AG09319 (cell line): ENCODE results near the gene TBL1Y.

Experiments
- DNase-seq: peaks from one replicate; pipeline ENCODE4 v3.0.0-alpha.2; 2010; ENCODE audit warnings: low read depth; ENCODE audit errors: extremely low read depth
- CTCF ChIP-seq: IDR thresholded peaks from 2 replicates; pipeline ENCODE4 v1.5.1; 2011; ENCODE audit warnings: low read depth, mild to moderate bottlenecking, inconsistent platforms, low read length, moderate library complexity

Gene TBL1Y

DNA sequence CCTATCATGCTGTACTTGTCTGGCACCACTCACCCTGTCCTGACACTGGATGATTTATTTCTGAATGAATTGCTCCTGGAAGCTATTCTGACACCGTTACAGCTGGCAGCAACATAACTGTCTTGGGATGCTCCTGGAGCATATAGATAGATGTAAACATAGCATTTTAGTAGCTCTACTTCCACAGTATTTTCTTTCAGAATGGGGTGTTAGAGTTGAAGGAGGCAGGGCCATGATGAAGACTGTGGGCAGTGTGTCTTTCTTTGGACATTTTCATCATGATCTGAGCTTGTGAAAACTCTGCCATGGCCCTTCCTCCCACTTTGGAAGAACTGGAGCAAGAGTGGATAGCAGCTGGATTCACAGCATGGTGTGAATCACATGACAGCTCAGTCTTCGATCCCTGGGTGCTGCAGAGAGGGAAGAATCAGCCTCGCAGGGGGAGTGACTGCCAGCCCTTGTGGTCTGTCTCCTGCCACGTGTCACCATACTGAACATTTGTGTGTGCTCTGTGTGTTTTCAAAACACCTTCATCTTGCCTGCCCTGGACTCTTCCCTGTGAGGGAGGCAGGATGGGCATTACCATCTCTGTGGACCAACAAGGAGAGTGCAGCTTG, 61.9 kb downstream of the TBL1Y start:
- TF ChIP-seq CTCF = no peak
- DNase-seq = no peak

GRCh38 chrY:6974971-6975370, 64.5 kb downstream of the TBL1Y start:
- TF ChIP-seq CTCF = no peak
- no peak for DNase-seq

GRCh38 chrY:6977783-6978182, 67.3 kb downstream of the TBL1Y start:
- no peak for DNase-seq
- TF ChIP-seq CTCF = no peak

DNA sequence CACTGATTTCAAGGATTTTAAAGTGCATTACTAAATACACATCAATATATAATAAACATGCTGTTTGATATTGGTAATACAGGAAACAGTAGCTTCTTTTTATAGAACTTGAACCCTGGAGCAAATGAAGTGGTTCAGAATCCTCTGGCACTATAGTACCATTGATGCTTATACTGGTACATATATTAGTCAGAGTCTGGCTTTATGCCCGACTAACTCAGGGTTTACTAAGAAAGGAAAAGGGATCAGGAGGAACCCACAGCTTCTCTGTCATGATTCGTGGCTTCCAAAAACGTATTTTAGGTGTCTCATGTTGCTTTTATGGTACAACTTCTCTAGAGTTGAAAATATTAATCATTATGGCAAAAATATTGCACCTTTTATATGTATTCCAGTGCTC, 72.7 kb downstream of the TBL1Y start:
- TF ChIP-seq CTCF = no peak
- no peak for DNase-seq

- no peak for DNase-seq
- TF ChIP-seq CTCF = no peak
These were observed 77.3 kb downstream of the TBL1Y start for GRCh38 chrY:6987811-6988210.

DNA sequence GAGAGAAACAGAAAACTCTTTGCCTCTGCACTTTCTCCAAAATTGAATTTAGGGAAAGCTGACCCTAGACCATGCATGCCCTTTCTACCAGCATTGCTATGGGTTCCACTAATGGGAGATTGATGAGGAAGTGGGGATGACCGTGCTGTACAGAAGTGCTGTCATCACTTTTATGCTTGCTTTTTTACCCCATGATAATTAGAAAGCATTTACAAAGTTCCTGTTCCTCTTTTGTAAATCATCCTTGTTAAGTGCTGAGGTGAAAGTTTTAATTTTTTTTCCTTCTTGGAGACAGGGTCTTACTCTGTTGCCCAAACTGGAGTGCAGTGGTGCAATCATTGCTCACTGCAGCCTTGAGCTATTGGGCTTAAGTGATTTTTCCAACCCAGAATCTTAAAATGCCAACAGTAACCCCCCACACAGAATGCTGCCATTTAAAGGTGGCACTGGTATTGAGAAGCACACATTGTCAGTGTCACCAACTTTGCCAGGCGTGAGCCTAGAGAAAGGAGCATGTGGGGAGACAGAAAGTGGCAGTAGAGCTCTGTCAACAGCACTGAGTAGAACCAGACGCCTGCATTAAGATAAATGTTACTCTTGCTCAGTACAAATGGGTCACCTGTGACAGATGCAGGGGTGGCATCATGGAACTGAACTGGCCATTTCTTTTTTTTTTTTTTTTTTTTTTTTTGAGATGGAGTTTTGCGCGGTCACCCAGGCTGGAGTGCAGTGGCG, 79.6 kb downstream of the TBL1Y start:
- DNase-seq = no peak
- no peak for TF ChIP-seq CTCF

DNA sequence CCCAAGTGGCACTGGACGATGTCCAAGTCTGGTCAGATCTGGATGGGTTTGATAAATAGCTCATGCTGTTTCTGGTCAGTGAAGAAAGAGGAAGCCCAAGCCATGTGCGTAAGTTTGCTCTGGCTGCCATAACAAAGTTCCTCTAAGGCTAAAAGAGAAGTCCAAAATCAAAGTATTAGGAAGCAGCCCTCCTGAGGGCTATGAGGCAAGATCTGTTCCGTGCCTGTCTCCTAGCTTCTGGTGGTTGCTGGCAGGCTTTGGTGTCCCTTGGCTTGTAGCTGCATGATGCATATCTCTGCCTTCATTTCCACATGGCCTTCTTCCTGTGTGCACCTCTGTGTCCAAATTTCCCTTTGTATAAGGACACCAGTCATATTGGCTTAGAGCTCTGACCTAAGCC, 81.5 kb downstream of the TBL1Y start:
- DNase-seq = no peak
- TF ChIP-seq CTCF = no peak
